Muscle of leg (tissue), 11 donors: Measurements from ENCODE around the gene MCEMP1. TPM values are rescaled to one million over a fixed set of nuclear protein-coding genes. Genes with fewer than 3 reads are reported as not detected.
A peak's percentile ranks its signal among the peaks of the same experiment; 100 is the strongest.

ENCODE experiments used
- DNase-seq: peaks from one replicate; pipeline ENCODE4 v3.0.0; 2013
- H3K27ac ChIP-seq: one replicate; pipeline ENCODE4 v1.5.1; 2013; ENCODE audit warnings: mild to moderate bottlenecking, low read length, control low read depth
- H3K27me3 ChIP-seq: one replicate; pipeline ENCODE4 v1.6.1; 2013; ENCODE audit warnings: low read length; ENCODE audit not compliant: control insufficient read depth, insufficient read depth
- H3K36me3 ChIP-seq: one replicate; pipeline ENCODE4 v1.6.1; 2013; ENCODE audit warnings: low read length; ENCODE audit not compliant: control insufficient read depth, insufficient read depth
- H3K4me1 ChIP-seq: one replicate; pipeline ENCODE4 v1.6.1; 2013; ENCODE audit warnings: low read length; ENCODE audit not compliant: control insufficient read depth, insufficient read depth
- H3K4me3 ChIP-seq: one replicate; pipeline ENCODE4 v1.5.1; 2013; ENCODE audit warnings: low read length, control low read depth
- H3K9me3 ChIP-seq: replicated peaks from 2 replicates; pipeline ENCODE4 v1.6.1; 2013; ENCODE audit warnings: low read depth, low read length; ENCODE audit not compliant: control insufficient read depth
- WGBS: methylation state at CpG from one replicate; pipeline ENCODE4 v1.1.5; 2013; ENCODE audit warnings: missing lambda C conversion rate; ENCODE audit not compliant: insufficient coverage; 5-methylcytosine and 5-hydroxymethylcytosine counted together
- polyA plus RNA-seq, 8 donors: library from polyadenylated mRNA; unstranded; fragments of 120-200 nt; gene quantifications; one replicate each; pipeline versions ENCODE4 v1.2.1 to v1.2.3, GENCODE V29; 2013; ENCODE audit warnings: inconsistent platforms in 1 of 8, low replicate concordance in 1 of 8; ENCODE audit not compliant: insufficient read length in 8 of 8, insufficient read depth in 1 of 8
- total RNA-seq: library from RNA; stranded (reverse); fragments of 120-200 nt; gene quantifications from one replicate; pipeline ENCODE4 v1.2.4, GENCODE V29; 2013

Gene MCEMP1
- total and polyA plus RNA-seq, 9 donors = 0.11 to 0.49 (median 0.26) TPM; not detected in 1

- H3K36me3 ChIP-seq = peaks cover 16% of the 10 kb centered on the region
- H3K4me3 ChIP-seq = peak overlapping the region; percentile 86
- peak overlapping the region; percentile 65 for H3K27ac ChIP-seq
- peaks cover 12% of the 10 kb centered on the region for H3K4me1 ChIP-seq
- peaks cover 7% of the 10 kb centered on the region for H3K27me3 ChIP-seq
- WGBS = under 1% methylated on average over 31 of the region's 43 CpGs
- no peaks in the 10 kb centered on the region for H3K9me3 ChIP-seq
- peak; percentile 86 for DNase-seq
These were observed 4.7 kb downstream of the MCEMP1 start for GRCh38 chr19:7681340-7682174.

GRCh38 chr19:7682175-7682855 is 5.4 kb downstream of the MCEMP1 start:
- no peak for DNase-seq
- H3K27me3 ChIP-seq = peaks cover 2% of the 10 kb centered on the region
- no peak overlapping the region for H3K27ac ChIP-seq
- peak overlapping the region; percentile 86 for H3K4me3 ChIP-seq
- H3K4me1 ChIP-seq = peaks cover 12% of the 10 kb centered on the region
- 69% methylated on average over 69 of the region's 74 CpGs for WGBS
- peaks cover 16% of the 10 kb centered on the region for H3K36me3 ChIP-seq
- H3K9me3 ChIP-seq = no peaks in the 10 kb centered on the region

GRCh38 chr19:7685546-7686445 is 8.9 kb downstream of the MCEMP1 start:
- Histone ChIP-seq H3K9me3 (no peaks in the 10 kb centered on the region), H3K27me3 (no peaks in the 10 kb centered on the region), H3K4me1 (peaks cover 8% of the 10 kb centered on the region), H3K36me3 (peaks cover 16% of the 10 kb centered on the region), H3K27ac (no peak overlapping the region), H3K4me3 (no peak overlapping the region)
- DNase-seq = no peak
- 35% methylated on average over 19 of the region's 19 CpGs for WGBS

GRCh38 chr19:7687177-7687576 is 10.3 kb downstream of the MCEMP1 start:
- WGBS = 79% methylated on average over 12 of the region's 12 CpGs
- no peak for DNase-seq
- H3K27me3 ChIP-seq = no peaks in the 10 kb centered on the region
- H3K27ac ChIP-seq = no peak overlapping the region
- H3K9me3 ChIP-seq = no peaks in the 10 kb centered on the region
- peaks cover 16% of the 10 kb centered on the region for H3K36me3 ChIP-seq
- H3K4me3 ChIP-seq = no peak overlapping the region
- no peaks in the 10 kb centered on the region for H3K4me1 ChIP-seq

- Histone ChIP-seq H3K4me3 (no peak overlapping the region), H3K27me3 (no peaks in the 10 kb centered on the region), H3K4me1 (no peaks in the 10 kb centered on the region), H3K27ac (no peak overlapping the region), H3K9me3 (no peaks in the 10 kb centered on the region), H3K36me3 (no peaks in the 10 kb centered on the region)
- no peak for DNase-seq
- WGBS = 28% methylated on average over 20 of the region's 23 CpGs
These were observed 12.3 kb downstream of the MCEMP1 start for GRCh38 chr19:7689165-7689564.

GRCh38 chr19:7690779-7691258 is 13.9 kb downstream of the MCEMP1 start:
- H3K27me3 ChIP-seq = no peaks in the 10 kb centered on the region
- no peaks in the 10 kb centered on the region for H3K9me3 ChIP-seq
- H3K36me3 ChIP-seq = no peaks in the 10 kb centered on the region
- 87% methylated on average over 8 of the region's 8 CpGs for WGBS
- H3K4me1 ChIP-seq = no peaks in the 10 kb centered on the region
- DNase-seq = no peak
- H3K27ac ChIP-seq = no peak overlapping the region
- H3K4me3 ChIP-seq = no peak overlapping the region

GRCh38 chr19:7691497-7691896 is 14.6 kb downstream of the MCEMP1 start:
- Histone ChIP-seq H3K27me3 (no peaks in the 10 kb centered on the region), H3K27ac (no peak overlapping the region), H3K4me1 (no peaks in the 10 kb centered on the region), H3K36me3 (no peaks in the 10 kb centered on the region), H3K9me3 (no peaks in the 10 kb centered on the region), H3K4me3 (no peak overlapping the region)
- no peak for DNase-seq

- H3K27ac ChIP-seq = no peak overlapping the region
- H3K4me3 ChIP-seq = no peak overlapping the region
- 89% methylated on average over 13 of the region's 13 CpGs for WGBS
- H3K9me3 ChIP-seq = no peaks in the 10 kb centered on the region
- DNase-seq = no peak
- H3K4me1 ChIP-seq = no peaks in the 10 kb centered on the region
- H3K36me3 ChIP-seq = no peaks in the 10 kb centered on the region
- peaks cover 3% of the 10 kb centered on the region for H3K27me3 ChIP-seq
These were observed 15.7 kb downstream of the MCEMP1 start for GRCh38 chr19:7692417-7693088.

GRCh38 chr19:7694499-7694898 is 17.6 kb downstream of the MCEMP1 start:
- Histone ChIP-seq H3K27ac (no peak overlapping the region), H3K4me3 (no peak overlapping the region), H3K36me3 (no peaks in the 10 kb centered on the region), H3K4me1 (no peaks in the 10 kb centered on the region), H3K9me3 (no peaks in the 10 kb centered on the region), H3K27me3 (peaks cover 6% of the 10 kb centered on the region)
- no peak for DNase-seq
- WGBS = 67% methylated on average over 1 of the region's 4 CpGs
